IMR-90 (cell line): ENCODE results near the gene CERS5. TPM values are rescaled to one million over a fixed set of nuclear protein-coding genes. Genes with fewer than 3 reads are reported as not detected.

Experiments used
- ATAC-seq: fragments of 200-7000 bp; cut with Tn5 transposase; 2 replicates; pipeline ENCODE4 v1.9.1; 2020; ENCODE audit warnings: low read depth, mild to moderate bottlenecking, moderate library complexity
- BruUV-seq: library from RNA; stranded (reverse); fragments of 400-500 nt; replicated peaks from 2 replicates; lab custom pipeline; 2021; lab: Mats Ljungman, UMichigan
- CTCF ChIA-PET: fragments of 300-600 bp; formaldehyde crosslinking; extraction: SDS; loops from one replicate; lab custom pipeline; 2021; ENCODE audit warnings: antibody characterized with exemption; lab: Yijun Ruan, JAX
- POLR2A ChIA-PET: fragments of 300-600 bp; sonication (Branson Sonifier 250); formaldehyde crosslinking; loops from one replicate; lab custom pipeline; 2022; ENCODE audit warnings: antibody characterized with exemption; ENCODE audit not compliant: unreplicated experiment; lab: Charles Lee
- DNase-seq: peaks from one replicate; pipeline ENCODE4 v3.0.0; 2013
- H2AFZ ChIP-seq: replicated peaks from 2 replicates; pipeline ENCODE3; 2013; ENCODE audit warnings: low read length, mild to moderate bottlenecking; ENCODE audit not compliant: poor library complexity
- H2AK5ac ChIP-seq: 2 replicates; pipeline ENCODE4 v1.6.1; 2013; ENCODE audit warnings: low read depth, low read length, inconsistent platforms
- H2AK9ac ChIP-seq: replicated peaks from 2 replicates; pipeline ENCODE3; 2013; ENCODE audit warnings: mild to moderate bottlenecking, low read depth, low read length, moderate library complexity; ENCODE audit not compliant: poor library complexity
- H2BK120ac ChIP-seq: 2 replicates; pipeline ENCODE4 v1.6.1; 2013; ENCODE audit warnings: low read depth, low read length, inconsistent platforms
- H2BK15ac ChIP-seq: 3 replicates; pipeline ENCODE4 v1.6.1; 2013; ENCODE audit warnings: low read depth, low read length, inconsistent platforms
- H2BK20ac ChIP-seq: 2 replicates; pipeline ENCODE4 v1.6.1; 2013; ENCODE audit warnings: low read depth, mild to moderate bottlenecking, inconsistent platforms, low read length, moderate library complexity
- H2BK5ac ChIP-seq: 2 replicates; pipeline ENCODE4 v1.6.1; 2013; ENCODE audit warnings: mild to moderate bottlenecking, low read depth, low read length, inconsistent platforms; ENCODE audit not compliant: poor library complexity, severe bottlenecking
- H3K14ac ChIP-seq: replicated peaks from 2 replicates; pipeline ENCODE4 v1.6.1; 2013; ENCODE audit warnings: low read depth, low read length, inconsistent platforms
- H3K18ac ChIP-seq: 2 replicates; pipeline ENCODE4 v1.6.1; 2013; ENCODE audit warnings: low read depth, low read length, control low read depth
- H3K23ac ChIP-seq: 2 replicates; pipeline ENCODE4 v1.6.1; 2013; ENCODE audit warnings: low read depth, low read length, inconsistent platforms
- H3K27ac ChIP-seq: 2 replicates; pipeline ENCODE4 v1.5.1; 2013; ENCODE audit warnings: mild to moderate bottlenecking, control low read depth, low read length; ENCODE audit not compliant: insufficient read depth
- H3K27me3 ChIP-seq: 2 replicates; pipeline ENCODE4 v1.6.1; 2013; ENCODE audit warnings: low read length; ENCODE audit not compliant: control insufficient read depth, insufficient read depth
- H3K36me3 ChIP-seq: 2 replicates; pipeline ENCODE4 v1.6.1; 2013; ENCODE audit warnings: low read length, mixed read lengths; ENCODE audit not compliant: control insufficient read depth, insufficient read depth
- H3K4ac ChIP-seq: 2 replicates; pipeline ENCODE4 v1.6.1; 2013; ENCODE audit warnings: low read depth, low read length, inconsistent platforms
- H3K4me1 ChIP-seq: 2 replicates; pipeline ENCODE4 v1.6.1; 2013; ENCODE audit warnings: low read length, mixed read lengths; ENCODE audit not compliant: control insufficient read depth, insufficient read depth
- H3K4me2 ChIP-seq: 2 replicates; pipeline ENCODE4 v1.6.1; 2013; ENCODE audit warnings: low read depth, mild to moderate bottlenecking, control low read depth, low read length, moderate library complexity
- H3K4me3 ChIP-seq: 2 replicates; pipeline ENCODE4 v1.5.1; 2013; ENCODE audit warnings: low read depth, mild to moderate bottlenecking, control low read depth, low read length, moderate library complexity; ENCODE audit not compliant: insufficient read depth
- H3K56ac ChIP-seq: 2 replicates; pipeline ENCODE4 v1.6.1; 2013; ENCODE audit warnings: low read length, inconsistent platforms; ENCODE audit not compliant: insufficient read depth; ENCODE audit errors: extremely low read depth
- H3K79me1 ChIP-seq, 2 experiments: 2 replicates each; pipeline ENCODE4 v1.6.1; 2013; ENCODE audit warnings: low read length in 2 of 2, inconsistent platforms in 1 of 2, low read depth in 1 of 2
- H3K9ac ChIP-seq: 2 replicates; pipeline ENCODE4 v1.6.1; 2013; ENCODE audit warnings: low read depth, low read length, control low read depth
- H3K9me1 ChIP-seq: 2 replicates; pipeline ENCODE4 v1.6.1; 2013; ENCODE audit warnings: low read length, inconsistent platforms; ENCODE audit not compliant: insufficient read depth
- H3K9me3 ChIP-seq: 2 replicates; pipeline ENCODE4 v1.6.1; 2013; ENCODE audit warnings: low read length; ENCODE audit not compliant: control insufficient read depth, insufficient read depth
- H4K20me1 ChIP-seq: 2 replicates; pipeline ENCODE4 v1.6.1; 2013; ENCODE audit warnings: low read length, inconsistent platforms; ENCODE audit not compliant: insufficient read depth
- H4K5ac ChIP-seq: 2 replicates; pipeline ENCODE4 v1.6.1; 2013; ENCODE audit warnings: mild to moderate bottlenecking, low read depth, low read length, control low read depth
- H4K8ac ChIP-seq, 2 experiments: 2 replicates each; pipeline ENCODE4 v1.6.1; 2013; ENCODE audit warnings: low read depth in 2 of 2, low read length in 2 of 2, control low read depth in 1 of 2, inconsistent platforms in 1 of 2
- H4K91ac ChIP-seq: 2 replicates; pipeline ENCODE4 v1.6.1; 2013; ENCODE audit warnings: low read depth, low read length, inconsistent platforms; ENCODE audit not compliant: insufficient read depth
- CEBPB ChIP-seq: IDR thresholded peaks from 2 replicates; pipeline ENCODE4 v1.6.1; 2012; ENCODE audit warnings: low read depth, low read length, improper control_type of control experiment
- FOS ChIP-seq: fragments of 150-350 bp; IDR thresholded peaks from 2 replicates; pipeline ENCODE4 v1.6.1; 2016; ENCODE audit warnings: low read depth, low read length
- WGBS, 2 experiments: methylation state at CpG; one replicate each; pipeline versions ENCODE4 v1.1.5 to v1.1.7; 2013; ENCODE audit warnings: missing lambda C conversion rate in 2 of 2; ENCODE audit not compliant: insufficient read length in 1 of 2; ENCODE audit errors: extremely low coverage in 2 of 2; 5-methylcytosine and 5-hydroxymethylcytosine counted together
- dilution Hi-C: fragments of 300-500 bp; cut with HindIII; formaldehyde crosslinking; loops from one replicate; pipeline ENCODE4 v1.14.3; 2018; ENCODE audit warnings: low sequenced_read_pairs; ENCODE audit not compliant: unreplicated experiment
- in situ Hi-C: fragments of 300-500 bp; cut with MboI; formaldehyde crosslinking; loops from 3 replicates; pipeline ENCODE4 v1.14.3; 2019; ENCODE audit warnings: low sequenced_read_pairs, inconsistent platforms, mixed read lengths
- intact Hi-C: fragments of 100-400 bp; cut with micrococcal nuclease; formaldehyde crosslinking; loops from 2 replicates; pipeline ENCODE4 v1.10.0; 2022
- polyA plus RNA-seq, 3 experiments: library from polyadenylated mRNA; depleted of rRNA; stranded (reverse); fragments of >200 nt; gene quantifications; 2 replicates each; pipeline ENCODE4 v1.2.3, GENCODE V29; 2012; ENCODE audit warnings: low replicate concordance in 1 of 3
- total RNA-seq: library from RNA; depleted of rRNA; stranded (reverse); fragments of >200 nt; gene quantifications from 2 replicates; pipeline ENCODE4 v1.2.3, GENCODE V29; 2012

The CERS5 gene
- total and polyA plus RNA-seq, 2 of the 4 experiments (the other 2 are of a cell fraction), result 40.3 to 60.3 TPM

- no peak for TF ChIP-seq CEBPB
Observed at GRCh38 chr12:50188875-50189575, 21.9 kb upstream of the CERS5 start (continued).

GRCh38 chr12:50188241-50188781 lies 21.1 kb upstream of the CERS5 start:
- peak overlapping the region; percentile 100 for H4K91ac ChIP-seq
- dilution Hi-C loops, result no loop called here
- ATAC-seq (peak; percentile 15), DNase-seq (peak; percentile 67)
- peak overlapping the region; percentile 51 for H3K9ac ChIP-seq
- H4K20me1 ChIP-seq, result 0 out of 2 replicates have a peak, but pooled peaks cover 4% of the 10 kb centered on the region
- H3K4me2 ChIP-seq, result peak overlapping the region; percentile 5; the same call in 1 of the 2 replicates
- intact Hi-C loops, result no loop called here
- H3K27me3 ChIP-seq, result no peaks in the 10 kb centered on the region
- peak overlapping the region; percentile 90 for H3K27ac ChIP-seq
- H3K4ac ChIP-seq, result peak overlapping the region; percentile 100
- peaks cover 33% of the 10 kb centered on the region for H3K4me1 ChIP-seq
- H3K56ac ChIP-seq, result peak overlapping the region; percentile 96
- H3K36me3 ChIP-seq, result peaks cover 36% of the 10 kb centered on the region
- no peaks in the 10 kb centered on the region for H3K9me3 ChIP-seq
- peak overlapping the region; percentile 100 for H3K23ac ChIP-seq
- in situ Hi-C loops, result no loop called here
- peak overlapping the region; percentile 91 for H3K18ac ChIP-seq
- peak overlapping the region; percentile 99 for H2BK20ac ChIP-seq
- peaks cover 36 to 59% of the 10 kb centered on the region in 2 experiments for H3K79me1 ChIP-seq
- BruUV-seq, result no TSS peak
- H3K4me3 ChIP-seq, result no peak overlapping the region
- peak overlapping the region; percentile 99 for H2BK15ac ChIP-seq
- CTCF ChIA-PET, result interaction anchor here (0.6 to 1.5 kb wide), 3 partner anchors 33 to 126 kb away, joined by 3 to 4 read pairs (median 3); no protein-coding TSS in a partner anchor
- peak overlapping the region; percentile 100 for H2BK120ac ChIP-seq
- H3K14ac ChIP-seq, result peak overlapping the region; percentile 100
- H3K9me1 ChIP-seq, result peaks cover 25% of the 10 kb centered on the region
- peak overlapping the region; percentile 79 for H4K5ac ChIP-seq
- POLR2A ChIA-PET, result no interaction called here
- no CpG with 5 or more reads among the region's 4 CpGs for WGBS, 2 experiments
- no peak overlapping the region for H2AFZ ChIP-seq
- no peak overlapping the region for H2AK9ac ChIP-seq
- peak overlapping the region; percentile 100 for H2BK5ac ChIP-seq
- H4K8ac ChIP-seq, result peak overlapping the region; percentile 97 to 98
- H2AK5ac ChIP-seq, result peak overlapping the region; percentile 95
- TF ChIP-seq FOS, result no peak
- TF ChIP-seq CEBPB, result peak; percentile 68
